ENCODE measurements around the gene ATP8A2. TPM values are rescaled to one million over a fixed set of nuclear protein-coding genes. Genes with fewer than 3 reads are reported as not detected.
A peak's percentile ranks its signal among the peaks of the same experiment; 100 is the strongest.

ATP8A2 gene
- polyA plus RNA-seq, 12 donors: 1.3 to 3.3 (median 2.4) TPM; not detected in 1

GRCh38 chr13:25683662-25684370 lies 312.0 kb downstream of the ATP8A2 start:
- no peak for DNase-seq

GRCh38 chr13:25684491-25684890 lies 312.7 kb downstream of the ATP8A2 start:
- DNase-seq: peak; percentile 36

GRCh38 chr13:25686831-25687470 lies 315.2 kb downstream of the ATP8A2 start:
- DNase-seq: no peak

- DNase-seq: peak; percentile 26
Observed at GRCh38 chr13:25687471-25688225, 315.9 kb downstream of the ATP8A2 start.

GRCh38 chr13:25688536-25688935 lies 316.8 kb downstream of the ATP8A2 start:
- no peak for DNase-seq

GRCh38 chr13:25689539-25689938 lies 317.8 kb downstream of the ATP8A2 start:
- DNase-seq: no peak

- DNase-seq: no peak
Observed at GRCh38 chr13:25690582-25690981, 318.8 kb downstream of the ATP8A2 start.

GRCh38 chr13:25691654-25692053 lies 319.9 kb downstream of the ATP8A2 start:
- no peak for DNase-seq

GRCh38 chr13:25692099-25692498 lies 320.3 kb downstream of the ATP8A2 start:
- DNase-seq: no peak

- no peak for DNase-seq
Observed at GRCh38 chr13:25699056-25699455, 327.3 kb downstream of the ATP8A2 start.

- no peak for DNase-seq
Observed at GRCh38 chr13:25699600-25699999, 327.8 kb downstream of the ATP8A2 start.

- no peak for DNase-seq
Observed at GRCh38 chr13:25701304-25701703, 329.5 kb downstream of the ATP8A2 start.

GRCh38 chr13:25702386-25702785 lies 330.6 kb downstream of the ATP8A2 start:
- no peak for DNase-seq

GRCh38 chr13:25707726-25708125 lies 336.0 kb downstream of the ATP8A2 start:
- DNase-seq: no peak

GRCh38 chr13:25708268-25708667 lies 336.5 kb downstream of the ATP8A2 start:
- DNase-seq: no peak

GRCh38 chr13:25709088-25709487 lies 337.3 kb downstream of the ATP8A2 start:
- DNase-seq: no peak

- DNase-seq: no peak
Observed at GRCh38 chr13:25715760-25716159, 344.0 kb downstream of the ATP8A2 start.

- DNase-seq: no peak
Observed at GRCh38 chr13:25717666-25718197, 346.0 kb downstream of the ATP8A2 start.

GRCh38 chr13:25719666-25720065 lies 347.9 kb downstream of the ATP8A2 start:
- no peak for DNase-seq

GRCh38 chr13:25722893-25723292 lies 351.1 kb downstream of the ATP8A2 start:
- DNase-seq: no peak

- DNase-seq: no peak
Observed at GRCh38 chr13:25725104-25725503, 353.3 kb downstream of the ATP8A2 start.

GRCh38 chr13:25727250-25727649 lies 355.5 kb downstream of the ATP8A2 start:
- DNase-seq: no peak

- no peak for DNase-seq
Observed at GRCh38 chr13:25727810-25728209, 356.0 kb downstream of the ATP8A2 start.
